H1 (cell line): ENCODE results near the gene LOC128125822.

Source experiments
- CTCF ChIA-PET: fragments of 300-600 bp; sonication (Branson Sonifier 250); formaldehyde crosslinking; loops from one replicate; lab custom pipeline; 2021; ENCODE audit not compliant: partially characterized antibody; lab: Charles Lee
- POLR2A ChIA-PET: fragments of 300-600 bp; sonication (Branson Sonifier 250); formaldehyde crosslinking; loops from one replicate; lab custom pipeline; 2021; ENCODE audit warnings: inconsistent platforms; ENCODE audit not compliant: partially characterized antibody; lab: Charles Lee
- DNase-seq, 2 experiments: peaks; one replicate each; pipeline versions ENCODE4 v3.0.0 to v3.0.0-alpha.2; 2010 to 2022; ENCODE audit warnings: low spot score in 2 of 2, low read depth in 1 of 2, mixed read lengths in 1 of 2
- FAIRE-seq: peaks from 2 replicates; lab custom pipeline; 2011; peaks lifted over from hg19 to GRCh38; lab: Jason Lieb, UNC
- H2AFZ ChIP-seq: 2 replicates; pipeline ENCODE4 v1.8.1; 2012; ENCODE audit warnings: low read length, inconsistent platforms
- H2AK5ac ChIP-seq: 2 replicates; pipeline ENCODE4 v1.6.1; 2013; ENCODE audit warnings: low read depth, low read length
- H2BK120ac ChIP-seq: replicated peaks from 2 replicates; pipeline ENCODE3; 2013; ENCODE audit warnings: low read depth, low read length, inconsistent platforms
- H2BK12ac ChIP-seq: 2 replicates; pipeline ENCODE4 v1.6.1; 2013; ENCODE audit warnings: low read depth, low read length
- H2BK15ac ChIP-seq: 2 replicates; pipeline ENCODE4 v1.6.1; 2013; ENCODE audit warnings: low read length
- H2BK20ac ChIP-seq: 2 replicates; pipeline ENCODE4 v1.6.1; 2013; ENCODE audit warnings: low read length
- H2BK5ac ChIP-seq: 2 replicates; pipeline ENCODE4 v1.6.1; 2013; ENCODE audit warnings: low read depth, low read length
- H3K14ac ChIP-seq: 2 replicates; pipeline ENCODE4 v1.6.1; 2013; ENCODE audit warnings: inconsistent platforms; ENCODE audit not compliant: insufficient read length
- H3K18ac ChIP-seq: 2 replicates; pipeline ENCODE4 v1.6.1; 2013; ENCODE audit warnings: low read length; ENCODE audit errors: extremely low read depth
- H3K23ac ChIP-seq: 2 replicates; pipeline ENCODE4 v1.6.1; 2013; ENCODE audit warnings: inconsistent platforms; ENCODE audit not compliant: insufficient read length
- H3K23me2 ChIP-seq: 2 replicates; pipeline ENCODE4 v1.6.1; 2013; ENCODE audit warnings: low read depth, low read length
- H3K27ac ChIP-seq: 2 replicates; pipeline ENCODE4 v1.6.1; 2011; ENCODE audit warnings: low read depth, low read length, inconsistent platforms
- H3K27me3 ChIP-seq, 4 experiments: replicated peaks in 1 of 4; 1 replicate in 1 of 4; 2 replicates in 3 of 4; pipeline versions ENCODE4 v1.6.1 to v1.8.1; 2011 to 2013; ENCODE audit warnings: low read length in 3 of 4, mild to moderate bottlenecking in 3 of 4, inconsistent platforms in 2 of 4, mixed read lengths in 2 of 4, moderate library complexity in 1 of 4; ENCODE audit not compliant: control insufficient read depth in 3 of 4, insufficient read depth in 3 of 4; ENCODE audit errors: extremely low read depth in 1 of 4
- H3K36me3 ChIP-seq, 4 experiments: 2 replicates each; pipeline versions ENCODE4 v1.6.1 to v1.8.1; 2011 to 2013; ENCODE audit warnings: mild to moderate bottlenecking in 4 of 4, low read length in 3 of 4, moderate library complexity in 2 of 4, control low read depth in 1 of 4, inconsistent platforms in 1 of 4; ENCODE audit not compliant: insufficient read depth in 4 of 4, control insufficient read depth in 2 of 4
- H3K4ac ChIP-seq: replicated peaks from 2 replicates; pipeline ENCODE3; 2013; ENCODE audit warnings: low read length, low read depth, mixed read lengths, inconsistent platforms; ENCODE audit not compliant: insufficient read length
- H3K4me1 ChIP-seq, 4 experiments: replicated peaks in 1 of 4; 1 replicate in 1 of 4; 2 replicates in 3 of 4; pipeline versions ENCODE4 v1.6.1 to v1.8.1; 2011 to 2013; ENCODE audit warnings: low read length in 3 of 4, inconsistent platforms in 2 of 4, mixed read lengths in 1 of 4; ENCODE audit not compliant: insufficient read depth in 4 of 4, control insufficient read depth in 3 of 4
- H3K4me2 ChIP-seq, 2 experiments: 2 replicates each; pipeline versions ENCODE4 v1.6.1 to v1.8.1; 2011 to 2013; ENCODE audit warnings: low read depth in 2 of 2, low read length in 2 of 2, control low read depth in 1 of 2, inconsistent platforms in 1 of 2, mild to moderate bottlenecking in 1 of 2; ENCODE audit not compliant: insufficient read depth in 1 of 2
- H3K4me3 ChIP-seq, 4 experiments: fragments of 200-600, 300-600 bp in 1 of 4; sonication (generic), shearing (Covaris generic), sonication (Bioruptor Twin) in 1 of 4; 2 replicates each; pipeline versions ENCODE4 v1.5.1 to v1.8.1; 2011 to 2016; ENCODE audit warnings: low read length in 4 of 4, low read depth in 3 of 4, control low read depth in 2 of 4, inconsistent platforms in 2 of 4, mild to moderate bottlenecking in 2 of 4, mixed read lengths in 1 of 4, moderate library complexity in 1 of 4; ENCODE audit not compliant: insufficient read depth in 2 of 4; ENCODE audit errors: extremely low read depth in 1 of 4
- H3K56ac ChIP-seq: replicated peaks from 2 replicates; pipeline ENCODE3; 2013; ENCODE audit warnings: low read depth, mild to moderate bottlenecking, mixed read lengths, low read length, inconsistent platforms; ENCODE audit not compliant: insufficient read length
- H3K79me1 ChIP-seq: 2 replicates; pipeline ENCODE4 v1.6.1; 2013; ENCODE audit warnings: low read depth, low read length, control low read depth
- H3K79me2 ChIP-seq, 2 experiments: 2 replicates each; pipeline versions ENCODE4 v1.6.1 to v1.8.1; 2012 to 2013; ENCODE audit warnings: low read length in 2 of 2, mild to moderate bottlenecking in 2 of 2, inconsistent platforms in 1 of 2; ENCODE audit not compliant: insufficient read depth in 2 of 2, control insufficient read depth in 1 of 2
- H3K9ac ChIP-seq, 4 experiments: replicated peaks in 1 of 4; 1 replicate in 1 of 4; 2 replicates in 3 of 4; pipeline versions ENCODE4 v1.6.1 to v1.8.1; 2011 to 2013; ENCODE audit warnings: low read depth in 3 of 4, low read length in 3 of 4, control low read depth in 2 of 4, mild to moderate bottlenecking in 2 of 4, moderate library complexity in 2 of 4, inconsistent platforms in 1 of 4; ENCODE audit errors: extremely low read depth in 1 of 4
- H3K9me3 ChIP-seq, 2 experiments: 2 replicates each; pipeline versions ENCODE4 v1.6.1 to v1.8.1; 2012 to 2013; ENCODE audit warnings: mild to moderate bottlenecking in 2 of 2, moderate library complexity in 2 of 2, control low read depth in 1 of 2, inconsistent platforms in 1 of 2, low read depth in 1 of 2, low read length in 1 of 2, mixed read lengths in 1 of 2; ENCODE audit not compliant: insufficient read depth in 2 of 2
- H4K20me1 ChIP-seq, 2 experiments: replicated peaks in 1 of 2; 2 replicates each; pipeline versions ENCODE3 to v1.8.1; 2011 to 2013; ENCODE audit warnings: inconsistent platforms in 2 of 2, low read length in 2 of 2, mild to moderate bottlenecking in 1 of 2; ENCODE audit not compliant: insufficient read depth in 2 of 2, control insufficient read depth in 1 of 2
- H4K5ac ChIP-seq: 2 replicates; pipeline ENCODE4 v1.6.1; 2013; ENCODE audit warnings: low read length, low read depth, mixed read lengths, inconsistent platforms; ENCODE audit not compliant: insufficient read length
- H4K8ac ChIP-seq: 2 replicates; pipeline ENCODE4 v1.8.0; 2013; ENCODE audit warnings: mild to moderate bottlenecking, moderate library complexity, low read length, inconsistent platforms; ENCODE audit not compliant: insufficient read depth; ENCODE audit errors: extremely low read depth
- H4K91ac ChIP-seq: replicated peaks from 2 replicates; pipeline ENCODE3; 2013; ENCODE audit warnings: low read length, mixed read lengths, inconsistent platforms; ENCODE audit not compliant: insufficient read length
- ATF3 ChIP-seq: IDR thresholded peaks from 2 replicates; pipeline ENCODE4 v1.6.1; 2011; ENCODE audit warnings: low read depth, mild to moderate bottlenecking, low read length; ENCODE audit not compliant: insufficient read depth
- POLR2A ChIP-seq, 2 experiments: IDR thresholded peaks; 1 replicate in 1 of 2; 2 replicates in 1 of 2; pipeline ENCODE4 v1.6.1; 2011; ENCODE audit warnings: low read depth in 2 of 2, low read length in 2 of 2, mild to moderate bottlenecking in 2 of 2; ENCODE audit errors: control extremely low read depth in 1 of 2
- WGBS, 2 experiments: shearing (Covaris generic) in 1 of 2; methylation state at CpG; one replicate each; pipeline versions ENCODE4 v1.1.6 to v1.1.7; 2013 to 2015; ENCODE audit warnings: low lambda C conversion rate in 2 of 2, mixed read lengths in 2 of 2, inconsistent platforms in 1 of 2, low coverage in 1 of 2, missing lambda C conversion rate in 1 of 2; ENCODE audit not compliant: insufficient replicate concordance in 2 of 2, insufficient coverage in 1 of 2, insufficient read length in 1 of 2; ENCODE audit errors: extremely low coverage in 1 of 2, missing lambda C conversion rate in 1 of 2; 5-methylcytosine and 5-hydroxymethylcytosine counted together

Gene LOC128125822

GRCh38 chr6:63571361-63572043 lies 778 bp upstream of the LOC128125822 start:
- Histone ChIP-seq H3K23ac (no peak overlapping the region), H3K4me2 (peak overlapping the region; percentile 94 to 99), H3K4me1 (peaks cover 0 to 4% (median under 1%) of the 10 kb centered on the region in 4 experiments; a peak in 2 of 7 replicates), H2AK5ac (peak overlapping the region; percentile 43; the same call in 1 of the 2 replicates), H2AFZ (peak overlapping the region; percentile 97), H2BK20ac (no peak overlapping the region), H4K8ac (peak overlapping the region; percentile 77; the same call in 1 of the 2 replicates), H3K27ac (peak overlapping the region; percentile 97), H3K56ac (no peak overlapping the region), H2BK15ac (no peak overlapping the region), H3K23me2 (peaks cover 6% of the 10 kb centered on the region), H3K4ac (no peak overlapping the region), H3K79me2 (peaks cover 19 to 38% of the 10 kb centered on the region in 2 experiments), H4K20me1 (peaks cover 0 to 5% of the 10 kb centered on the region in 2 experiments), H4K5ac (peak overlapping the region; percentile 92), H3K36me3 (peaks cover 3 to 5% (median 5%) of the 10 kb centered on the region in 4 experiments; a peak in 7 of 8 replicates), H3K18ac (peak overlapping the region; percentile 96; the same call in 1 of the 2 replicates), H4K91ac (peak overlapping the region; percentile 54), H3K4me3 (peak overlapping the region; percentile 67 to 83 (median 80)), H3K79me1 (no peaks in the 10 kb centered on the region), H3K9me3 (no peaks in the 10 kb centered on the region), H3K9ac (peak overlapping the region; percentile 93 to 96 (median 94)), H3K27me3 (0 out of 7 replicates have a peak, but pooled peaks cover 0 to 2% (median under 1%) of the 10 kb centered on the region in 4 experiments), H3K14ac (no peak overlapping the region), H2BK120ac (no peak overlapping the region), H2BK12ac (peak overlapping the region; percentile 98; the same call in 1 of the 2 replicates), H2BK5ac (peak overlapping the region; percentile 98)
- FAIRE-seq (no peak), DNase-seq (no peak)
- 13% methylated on average over 20 of the region's 20 CpGs; no CpG with 5 or more reads in 1 of the 2 experiments for WGBS, 2 experiments
- ChIA-PET CTCF (interaction anchor here (0.8 kb wide), 1 partner anchor 219 kb away, joined by 5 read pairs; no protein-coding TSS in a partner anchor), POLR2A (interaction anchor here (1.6 to 2.3 kb wide), 2 partner anchors 27 to 64 kb away, joined by 5 to 7 read pairs; partner anchors contain the start of gene PHF3)
- TF ChIP-seq ATF3, result no peak
- no peak for TF ChIP-seq POLR2A (IDR thresholded peaks at IDR 0.05; ENCODE audit: control extremely low read depth in 1 of 2, low read depth in 2 of 2, low read length in 2 of 2)
